Endothelial cell of umbilical vein (primary cell): ENCODE data around the gene AP2B1. TPM values are rescaled to one million over a fixed set of nuclear protein-coding genes. Genes with fewer than 3 reads are reported as not detected.

Experiments used
- BruUV-seq: library from RNA; stranded (reverse); fragments of 400-500 nt; replicated peaks from 2 replicates; lab custom pipeline; 2021; lab: Mats Ljungman, UMichigan
- CTCF ChIA-PET: fragments of 300-600, 350-600 bp; sonication (Branson Sonifier 250); formaldehyde crosslinking; loops from one replicate; lab custom pipeline; 2021; ENCODE audit warnings: antibody characterized with exemption, inconsistent platforms; lab: Charles Lee
- POLR2A ChIA-PET: fragments of 300-600, 350-600 bp; sonication (Branson Sonifier 250); formaldehyde crosslinking; loops from one replicate; lab custom pipeline; 2021; ENCODE audit warnings: antibody characterized with exemption, inconsistent platforms; lab: Charles Lee
- DNase-seq: peaks from one replicate; pipeline ENCODE4 v3.0.0-alpha.2; 2011; ENCODE audit warnings: low read depth, low spot score
- FAIRE-seq: peaks from 2 replicates; lab custom pipeline; 2011; peaks lifted over from hg19 to GRCh38; lab: Jason Lieb, UNC
- H2AFZ ChIP-seq: 2 replicates; pipeline ENCODE4 v1.6.0; 2012; ENCODE audit warnings: low read depth, low read length, control low read depth, inconsistent platforms
- H3K27ac ChIP-seq: 2 replicates; pipeline ENCODE4 v1.5.1; 2011; ENCODE audit warnings: low read depth, mild to moderate bottlenecking, control low read depth, low read length, moderate library complexity; ENCODE audit not compliant: insufficient read depth
- H3K27me3 ChIP-seq, 2 experiments: 2 replicates each; pipeline versions ENCODE4 v1.6.0 to v1.6.1; 2011; ENCODE audit warnings: low read length in 2 of 2, mixed read lengths in 1 of 2; ENCODE audit not compliant: control insufficient read depth in 2 of 2, insufficient read depth in 2 of 2
- H3K36me3 ChIP-seq, 2 experiments: 2 replicates in 1 of 2; 3 replicates in 1 of 2; pipeline ENCODE4 v1.5.1; 2011; ENCODE audit warnings: low read length in 2 of 2, mild to moderate bottlenecking in 1 of 2, moderate library complexity in 1 of 2; ENCODE audit not compliant: control insufficient read depth in 2 of 2, insufficient read depth in 2 of 2; ENCODE audit errors: extremely low read depth in 1 of 2
- H3K4me1 ChIP-seq: 3 replicates; pipeline ENCODE4 v1.5.1; 2011; ENCODE audit warnings: mild to moderate bottlenecking, low read length; ENCODE audit not compliant: control insufficient read depth, insufficient read depth; ENCODE audit errors: extremely low read depth
- H3K4me2 ChIP-seq: 2 replicates; pipeline ENCODE4 v1.6.1; 2011; ENCODE audit warnings: low read length, control low read depth, mixed read lengths; ENCODE audit not compliant: insufficient read depth
- H3K4me3 ChIP-seq, 3 experiments: fragments of 200-600 bp in 1 of 3; sonication (generic), shearing (Covaris generic) in 1 of 3; replicated peaks in 1 of 3; 2 replicates each; pipeline ENCODE4 v1.5.1; 2011 to 2016; ENCODE audit warnings: control low read depth in 3 of 3, low read length in 3 of 3, mild to moderate bottlenecking in 2 of 3, inconsistent platforms in 1 of 3, low read depth in 1 of 3, moderate library complexity in 1 of 3; ENCODE audit not compliant: insufficient read depth in 1 of 3
- H3K79me2 ChIP-seq: 2 replicates; pipeline ENCODE4 v1.6.0; 2012; ENCODE audit warnings: low read length, inconsistent platforms; ENCODE audit not compliant: control insufficient read depth, insufficient read depth
- H3K9ac ChIP-seq: replicated peaks from 2 replicates; pipeline ENCODE3; 2011; ENCODE audit warnings: low read length, control low read depth; ENCODE audit not compliant: insufficient read depth; ENCODE audit errors: extremely low read depth
- H3K9me1 ChIP-seq: replicated peaks from 3 replicates; pipeline ENCODE4 v1.6.0; 2011; ENCODE audit warnings: mild to moderate bottlenecking, low read length; ENCODE audit not compliant: control insufficient read depth, insufficient read depth; ENCODE audit errors: extremely low read depth
- H3K9me3 ChIP-seq: replicated peaks from 2 replicates; pipeline ENCODE4 v1.5.1; 2012; ENCODE audit warnings: low read length, inconsistent platforms; ENCODE audit not compliant: control insufficient read depth, insufficient read depth
- H4K20me1 ChIP-seq: replicated peaks from 2 replicates; pipeline ENCODE3; 2011; ENCODE audit warnings: mild to moderate bottlenecking, low read length; ENCODE audit not compliant: control insufficient read depth, insufficient read depth; ENCODE audit errors: extremely low read depth
- CTCF ChIP-seq, 2 donors: IDR thresholded peaks; 1 replicate in 1 of 2; 2 replicates in 1 of 2; pipeline ENCODE4 v1.5.1; 2011; ENCODE audit warnings: low read length in 2 of 2, mild to moderate bottlenecking in 2 of 2, moderate library complexity in 2 of 2, control low read depth in 1 of 2, inconsistent platforms in 1 of 2, low read depth in 1 of 2; ENCODE audit not compliant: insufficient read depth in 1 of 2; ENCODE audit errors: extremely low read depth in 1 of 2
- EZH2 ChIP-seq: IDR thresholded peaks from 2 replicates; pipeline ENCODE4 v1.6.1; 2012; ENCODE audit warnings: borderline replicate concordance, low read depth, mild to moderate bottlenecking, moderate library complexity, low read length, inconsistent platforms; ENCODE audit not compliant: severe bottlenecking
- FOS ChIP-seq: IDR thresholded peaks from 2 replicates; pipeline ENCODE4 v1.6.1; 2011; ENCODE audit warnings: mild to moderate bottlenecking, low read length, moderate library complexity, borderline replicate concordance; ENCODE audit not compliant: insufficient read depth
- GATA2 ChIP-seq: IDR thresholded peaks from 2 replicates; pipeline ENCODE4 v1.7.0; 2011; ENCODE audit warnings: low read depth, mild to moderate bottlenecking, moderate library complexity, mixed read lengths, low read length; ENCODE audit not compliant: insufficient read length, insufficient read depth
- JUN ChIP-seq: IDR thresholded peaks from 2 replicates; pipeline ENCODE4 v1.6.1; 2011; ENCODE audit warnings: borderline replicate concordance, low read depth; ENCODE audit not compliant: insufficient read length, insufficient read depth
- MAX ChIP-seq: IDR thresholded peaks from 2 replicates; pipeline ENCODE4 v1.6.1; 2011; ENCODE audit not compliant: insufficient read depth, insufficient read length
- MYC ChIP-seq: IDR thresholded peaks from one replicate; pipeline ENCODE4 v1.6.1; 2011; ENCODE audit warnings: mild to moderate bottlenecking, low read depth, low read length
- POLR2A ChIP-seq: IDR thresholded peaks from 2 replicates; pipeline ENCODE4 v1.6.1; 2012; ENCODE audit warnings: low read depth, mild to moderate bottlenecking, control low read depth, low read length
- POLR2AphosphoS5 ChIP-seq: IDR thresholded peaks from 2 replicates; pipeline ENCODE4 v1.6.1; 2012; ENCODE audit warnings: low read depth, mild to moderate bottlenecking, control low read depth, low read length, moderate library complexity; ENCODE audit not compliant: insufficient read depth
- dilution Hi-C: fragments of 300-500 bp; cut with MboI; formaldehyde crosslinking; loops from one replicate; pipeline ENCODE4 v1.15.0; 2019; ENCODE audit warnings: low sequenced_read_pairs; ENCODE audit not compliant: extremely low pct_ligation_motif_present
- intact Hi-C: fragments of 100-400 bp; cut with micrococcal nuclease; formaldehyde crosslinking; loops from one replicate; pipeline ENCODE4 v1.10.0; 2022
- polyA plus RNA-seq, 4 experiments: library from polyadenylated mRNA; depleted of rRNA in 3 of 4; stranded (reverse) in 3 of 4; unstranded in 1 of 4; fragments of >200 nt; gene quantifications; 2 replicates each; pipeline versions ENCODE4 v1.2.1 to v1.2.3, GENCODE V29; 2011 to 2012; ENCODE audit warnings: missing spikeins in 1 of 4
- total RNA-seq: library from RNA; stranded (reverse); gene quantifications from 2 replicates; pipeline ENCODE4 v1.2.3, GENCODE V29; 2021

The AP2B1 gene
- total and polyA plus RNA-seq, 2 donors (not counting 3 experiments of a cell fraction or from before 2014, with no cell fraction given) = 106 to 198 TPM

- CTCF ChIA-PET = interaction anchor here (1.0 to 8.5 kb wide), 12 partner anchors 10 to 153 kb away, joined by 4 to 453 read pairs (median 6); partner anchors contain the start of gene TAF15
- intact Hi-C loops = no loop called here
- POLR2A ChIA-PET = interaction anchor here (1.0 kb wide), 1 partner anchor 42 kb away, joined by 8 read pairs; the partner anchor contains the start of gene TAF15
Measured at GRCh38 chr17:35766489-35766877, 179.4 kb downstream of the AP2B1 start.

More at GRCh38 chr17:35766489-35766877, 179.4 kb downstream of the AP2B1 start:
- H3K27me3 ChIP-seq = peaks cover 2 to 3% of the 10 kb centered on the region in 2 experiments
- no peak overlapping the region for H3K9ac ChIP-seq
- no peak overlapping the region for H3K4me2 ChIP-seq
- no peak overlapping the region for H2AFZ ChIP-seq
- H3K4me1 ChIP-seq = peaks cover 7% of the 10 kb centered on the region
- H3K27ac ChIP-seq = no peak overlapping the region
- no peaks in the 10 kb centered on the region for H3K9me1 ChIP-seq
- no peak overlapping the region for H3K4me3 ChIP-seq
- BruUV-seq = no TSS peak
- no peaks in the 10 kb centered on the region for H3K79me2 ChIP-seq
- no peak for DNase-seq
- TF ChIP-seq MAX = no peak
- no peak for TF ChIP-seq GATA2
- no peak for TF ChIP-seq POLR2A
- TF ChIP-seq FOS = no peak
- TF ChIP-seq JUN = no peak
- TF ChIP-seq CTCF (IDR thresholded peaks at IDR 0.05; ENCODE audit: extremely low read depth in 1 of 2, insufficient read depth in 1 of 2, low read depth in 1 of 2, low read length in 2 of 2) = no peak
- no peak for TF ChIP-seq EZH2
- no peak for TF ChIP-seq POLR2AphosphoS5
- no peak for TF ChIP-seq MYC
- H4K20me1 ChIP-seq = no peaks in the 10 kb centered on the region
- FAIRE-seq = no peak
- dilution Hi-C loops = no loop called here
- no peaks in the 10 kb centered on the region for H3K36me3 ChIP-seq
- no peaks in the 10 kb centered on the region for H3K9me3 ChIP-seq
